K562 treated with DMSO at 1 percent for 24 hours (cell line): ENCODE results near the gene MRPL48. TPM values are rescaled to one million over a fixed set of nuclear protein-coding genes. Genes with fewer than 3 reads are reported as not detected.

Source experiments
- total RNA-seq: library from RNA; unstranded; fragments of 300-600 nt; gene quantifications from 2 replicates; pipeline ENCODE4 v1.2.3, GENCODE V29; 2022; ENCODE audit warnings: low read depth; ENCODE audit not compliant: insufficient read depth

The MRPL48 gene
- total RNA-seq: 67.9 and 70.0 TPM in 2 replicates

GRCh38 chr11:73787643-73788558, at the start of gene MRPL48:
Gene MRPL48, plus strand, starts transcription at chr11:73787874. Its CDS starts 98 bp downstream, at chr11:73787972.

GRCh38 chr11:73760679-73761402, 26.8 kb upstream of the MRPL48 start, which contains the start of gene RAB6A:
Gene RAB6A, minus strand, starts transcription at chr11:73761074. Its CDS starts 439 bp downstream, at chr11:73760635.

GRCh38 chr11:73876424-73877310, 89.0 kb downstream of the MRPL48 start, which contains the start of the genes COA4 and PAAF1:
Gene COA4, minus strand, starts transcription at chr11:73876846. Its CDS starts 3,468 bp downstream, at chr11:73873378.
Gene PAAF1, plus strand, starts transcription at chr11:73876999. Its CDS starts 23 bp downstream, at chr11:73877022.

Other genes with a start within 250 kb of the MRPL48 start
- gene FAM168A, start 189.8 kb upstream of the MRPL48 start, total RNA-seq: 11.7 and 12.6 TPM in 2 replicates
- 0.30 and 0.61 TPM in 2 replicates for gene PLEKHB1, start 141.3 kb upstream of the MRPL48 start, total RNA-seq
- 108 and 122 TPM in 2 replicates for gene RAB6A, start 26.8 kb upstream of the MRPL48 start, total RNA-seq
- 78.8 and 85.9 TPM in 2 replicates for gene COA4, start 89.0 kb downstream of the MRPL48 start, total RNA-seq
- 23.4 and 26.2 TPM in 2 replicates for gene PAAF1, start 89.1 kb downstream of the MRPL48 start, total RNA-seq
- not detected in 2 replicates for gene DNAJB13, start 163.2 kb downstream of the MRPL48 start, total RNA-seq
- gene UCP2, start 195.0 kb downstream of the MRPL48 start, total RNA-seq: 89.3 and 106 TPM in 2 replicates
- 0.37 and 2.0 TPM in 2 replicates for gene UCP3, start 221.2 kb downstream of the MRPL48 start, total RNA-seq